ENCODE data around the gene SLC32A1. TPM values are rescaled to one million over a fixed set of nuclear protein-coding genes. Genes with fewer than 3 reads are reported as not detected.

SLC32A1 gene
- total RNA-seq, 1 donor from 2014 or later = not detected

GRCh38 chr20:38751360-38751976, 27.2 kb downstream of the SLC32A1 start:
- Mint-ChIP-seq H3K27ac (no peak overlapping the region), H3K27me3 (ENCODE audit: low read depth) (no peaks in the 10 kb centered on the region), H3K4me3 (no peak overlapping the region), H3K36me3 (peaks cover 17% of the 10 kb centered on the region), H3K9me3 (no peaks in the 10 kb centered on the region), H3K4me1 (peaks cover 13% of the 10 kb centered on the region)
- TF ChIP-seq CTCF (IDR thresholded peaks at IDR 0.05; ENCODE audit: unreplicated experiment) = peak; percentile 68
- DNase-seq (ENCODE audit: low spot score in 2 of 2, unreplicated experiment in 2 of 2) = no peak

- DNase-seq (ENCODE audit: low spot score in 2 of 2, unreplicated experiment in 2 of 2) = no peak
- Mint-ChIP-seq H3K27ac (no peak overlapping the region), H3K27me3 (ENCODE audit: low read depth) (no peaks in the 10 kb centered on the region), H3K9me3 (no peaks in the 10 kb centered on the region), H3K4me3 (no peak overlapping the region), H3K4me1 (peaks cover 13% of the 10 kb centered on the region), H3K36me3 (peaks cover 18% of the 10 kb centered on the region)
- no peak for TF ChIP-seq CTCF (IDR thresholded peaks at IDR 0.05; ENCODE audit: unreplicated experiment)
Measured at GRCh38 chr20:38752029-38752428, 27.7 kb downstream of the SLC32A1 start.

- Mint-ChIP-seq H3K9me3 (no peaks in the 10 kb centered on the region), H3K27ac (no peak overlapping the region), H3K27me3 (ENCODE audit: low read depth) (no peaks in the 10 kb centered on the region), H3K4me3 (no peak overlapping the region), H3K4me1 (no peaks in the 10 kb centered on the region), H3K36me3 (peaks cover 29% of the 10 kb centered on the region)
- no peak for TF ChIP-seq CTCF (IDR thresholded peaks at IDR 0.05; ENCODE audit: unreplicated experiment)
- DNase-seq (ENCODE audit: low spot score in 2 of 2, unreplicated experiment in 2 of 2) = no peak
Measured at GRCh38 chr20:38754924-38755323, 30.6 kb downstream of the SLC32A1 start.

GRCh38 chr20:38755324-38755910, 31.1 kb downstream of the SLC32A1 start:
- H3K4me1 Mint-ChIP-seq = no peaks in the 10 kb centered on the region
- H3K9me3 Mint-ChIP-seq = no peaks in the 10 kb centered on the region

GRCh38 chr20:38757145-38757775, 33.0 kb downstream of the SLC32A1 start:
- no peak for TF ChIP-seq CTCF (IDR thresholded peaks at IDR 0.05; ENCODE audit: unreplicated experiment)
- H3K27me3 Mint-ChIP-seq (ENCODE audit: low read depth) = no peaks in the 10 kb centered on the region
- H3K9me3 Mint-ChIP-seq = no peaks in the 10 kb centered on the region
- DNase-seq (ENCODE audit: low spot score in 2 of 2, unreplicated experiment in 2 of 2) = no peak
- H3K27ac Mint-ChIP-seq = no peak overlapping the region
- H3K4me3 Mint-ChIP-seq = no peak overlapping the region
- H3K4me1 Mint-ChIP-seq = no peaks in the 10 kb centered on the region
- peaks cover 41% of the 10 kb centered on the region for H3K36me3 Mint-ChIP-seq

More at GRCh38 chr20:38755324-38755910, 31.1 kb downstream of the SLC32A1 start:
- no peak for TF ChIP-seq CTCF (IDR thresholded peaks at IDR 0.05; ENCODE audit: unreplicated experiment)
- no peak overlapping the region for H3K27ac Mint-ChIP-seq
- peaks cover 33% of the 10 kb centered on the region for H3K36me3 Mint-ChIP-seq
- H3K27me3 Mint-ChIP-seq (ENCODE audit: low read depth) = no peaks in the 10 kb centered on the region
- no peak overlapping the region for H3K4me3 Mint-ChIP-seq
- DNase-seq (ENCODE audit: low spot score in 2 of 2, unreplicated experiment in 2 of 2) = no peak
